HUES6 (cell line): ENCODE data around the gene RPS14.

ENCODE experiments used
- H3K27ac ChIP-seq: 2 replicates; pipeline ENCODE4 v1.7.0; 2013; ENCODE audit warnings: low read depth, mild to moderate bottlenecking, low read length, inconsistent platforms
- H3K27me3 ChIP-seq: 2 replicates; pipeline ENCODE4 v1.6.1; 2013; ENCODE audit warnings: low read length; ENCODE audit not compliant: control insufficient read depth, insufficient read depth
- H3K36me3 ChIP-seq: 2 replicates; pipeline ENCODE4 v1.6.1; 2013; ENCODE audit warnings: low read length; ENCODE audit not compliant: control insufficient read depth, insufficient read depth
- H3K4me1 ChIP-seq: 2 replicates; pipeline ENCODE4 v1.6.1; 2013; ENCODE audit warnings: low read length; ENCODE audit not compliant: control insufficient read depth, insufficient read depth
- H3K4me3 ChIP-seq: 2 replicates; pipeline ENCODE4 v1.5.1; 2013; ENCODE audit warnings: low read depth, low read length
- H3K9ac ChIP-seq: one replicate; pipeline ENCODE4 v1.6.1; 2013; ENCODE audit warnings: mild to moderate bottlenecking, low read length
- H3K9me3 ChIP-seq: 2 replicates; pipeline ENCODE4 v1.6.1; 2013; ENCODE audit warnings: low read depth, low read length; ENCODE audit not compliant: control insufficient read depth, insufficient read depth

Gene RPS14

DNA sequence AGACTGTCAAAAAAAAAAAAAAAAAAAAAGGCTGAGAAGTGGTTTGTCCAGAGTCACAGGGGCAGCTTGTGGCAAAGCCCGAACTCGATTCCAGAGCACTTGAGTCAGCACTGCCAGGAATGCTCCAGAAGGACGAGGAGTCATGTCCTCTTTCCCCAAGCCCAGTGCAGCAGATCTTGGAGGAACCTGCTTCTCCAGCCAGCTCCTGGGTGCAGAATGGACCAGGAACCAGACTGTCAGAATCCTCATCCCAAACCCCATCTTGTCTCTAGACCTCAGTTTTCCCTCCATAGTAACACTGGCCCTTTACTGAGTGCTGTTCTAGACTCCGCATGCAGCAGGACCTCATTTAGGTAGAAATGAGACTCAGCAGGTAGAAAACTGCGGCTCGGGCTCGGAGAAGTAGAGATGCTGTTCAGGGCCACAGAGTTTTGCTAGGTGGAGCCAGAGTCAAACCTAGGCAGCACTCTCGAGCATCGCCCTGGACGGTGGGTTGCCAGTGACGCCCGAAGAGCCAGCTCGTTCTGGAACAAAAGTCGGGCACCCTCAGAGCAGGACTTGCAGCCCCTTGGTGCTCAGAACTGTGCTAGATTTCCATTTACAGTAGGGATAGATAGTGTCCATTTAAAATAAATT lies 52.3 kb downstream of the RPS14 start:
- no peak overlapping the region for H3K9ac ChIP-seq
- H3K27ac ChIP-seq, result no peak overlapping the region
- no peak overlapping the region for H3K4me3 ChIP-seq
- H3K27me3 ChIP-seq, result no peaks in the 10 kb centered on the region
- peaks cover 99% of the 10 kb centered on the region for H3K36me3 ChIP-seq
- H3K4me1 ChIP-seq, result no peaks in the 10 kb centered on the region
- no peaks in the 10 kb centered on the region for H3K9me3 ChIP-seq

DNA sequence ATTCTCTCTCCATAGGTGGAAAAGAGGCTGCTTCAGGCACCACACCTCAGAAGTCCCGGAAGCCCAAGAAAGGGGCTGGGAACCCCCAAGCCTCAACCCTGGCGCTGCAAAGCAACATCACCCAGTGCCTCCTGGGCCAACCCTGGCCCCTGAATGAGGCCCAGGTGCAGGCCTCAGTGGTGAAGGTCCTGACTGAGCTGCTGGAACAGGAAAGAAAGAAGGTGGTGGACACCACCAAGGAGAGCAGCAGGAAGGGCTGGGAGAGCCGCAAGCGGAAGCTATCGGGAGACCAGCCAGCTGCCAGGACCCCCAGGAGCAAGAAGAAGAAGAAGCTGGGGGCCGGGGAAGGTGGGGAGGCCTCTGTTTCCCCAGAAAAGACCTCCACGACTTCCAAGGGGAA lies 53.3 kb downstream of the RPS14 start:
- Histone ChIP-seq H3K27ac (no peak overlapping the region), H3K36me3 (peaks cover 100% of the 10 kb centered on the region), H3K9ac (no peak overlapping the region), H3K4me1 (no peaks in the 10 kb centered on the region), H3K27me3 (no peaks in the 10 kb centered on the region), H3K9me3 (no peaks in the 10 kb centered on the region), H3K4me3 (no peak overlapping the region)

DNA sequence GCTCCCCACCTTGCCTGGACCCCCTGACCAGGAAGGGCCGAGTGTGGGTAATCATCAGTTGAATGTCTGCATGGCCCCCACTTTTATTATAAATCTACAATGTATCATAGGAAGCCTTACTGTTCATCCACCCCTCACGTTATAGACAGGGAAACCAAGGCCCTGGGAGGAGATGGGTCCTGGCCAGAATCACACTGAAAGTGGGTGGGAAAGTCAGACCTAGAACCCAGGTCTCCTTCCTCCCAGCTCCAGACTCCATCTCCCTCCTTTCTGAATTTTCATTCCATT lies 53.9 kb downstream of the RPS14 start:
- Histone ChIP-seq H3K36me3 (peaks cover 100% of the 10 kb centered on the region), H3K4me3 (no peak overlapping the region), H3K27ac (no peak overlapping the region), H3K4me1 (no peaks in the 10 kb centered on the region), H3K9ac (no peak overlapping the region), H3K27me3 (no peaks in the 10 kb centered on the region), H3K9me3 (no peaks in the 10 kb centered on the region)

DNA sequence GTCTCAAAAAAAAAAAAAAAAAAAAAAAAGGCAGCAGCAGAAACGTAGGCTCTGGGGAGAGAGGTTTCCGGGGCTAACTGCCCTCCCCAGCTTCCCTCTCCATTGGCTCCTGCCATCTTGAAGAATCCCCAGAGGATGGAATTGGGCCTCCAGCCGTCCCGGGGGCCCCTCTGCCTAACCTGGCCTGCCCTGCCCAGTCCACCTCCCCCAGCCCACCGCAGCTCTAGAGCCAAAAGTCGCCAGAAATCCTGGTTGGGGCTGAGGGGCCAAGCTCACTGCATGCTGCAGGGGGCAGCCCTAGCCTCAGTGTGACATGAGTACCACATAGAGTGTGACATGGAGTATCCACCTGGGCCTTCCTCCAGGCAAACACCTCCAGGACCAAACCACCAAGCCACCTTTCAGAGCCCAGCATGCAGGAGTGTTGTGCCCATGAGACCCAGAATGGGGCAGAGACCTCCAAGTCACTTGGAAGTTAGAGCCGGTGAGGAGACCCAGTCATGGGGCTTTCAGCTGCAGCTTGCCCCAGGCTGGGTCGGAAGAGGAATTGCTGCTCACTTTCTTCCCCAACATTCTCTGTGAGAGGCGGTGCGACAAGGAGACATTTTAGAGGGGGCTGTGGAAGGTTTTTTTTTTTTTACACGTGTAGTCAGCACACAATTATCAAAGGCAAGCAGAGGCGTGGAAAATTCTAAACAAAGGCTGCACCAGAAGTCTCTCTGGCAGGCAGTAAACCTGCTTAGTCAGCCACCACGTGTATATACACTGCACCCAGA lies 54.4 kb downstream of the RPS14 start:
- H3K27ac ChIP-seq, result no peak overlapping the region
- no peaks in the 10 kb centered on the region for H3K9me3 ChIP-seq
- no peak overlapping the region for H3K4me3 ChIP-seq
- H3K9ac ChIP-seq, result no peak overlapping the region
- peaks cover 100% of the 10 kb centered on the region for H3K36me3 ChIP-seq
- no peaks in the 10 kb centered on the region for H3K4me1 ChIP-seq
- H3K27me3 ChIP-seq, result no peaks in the 10 kb centered on the region

DNA sequence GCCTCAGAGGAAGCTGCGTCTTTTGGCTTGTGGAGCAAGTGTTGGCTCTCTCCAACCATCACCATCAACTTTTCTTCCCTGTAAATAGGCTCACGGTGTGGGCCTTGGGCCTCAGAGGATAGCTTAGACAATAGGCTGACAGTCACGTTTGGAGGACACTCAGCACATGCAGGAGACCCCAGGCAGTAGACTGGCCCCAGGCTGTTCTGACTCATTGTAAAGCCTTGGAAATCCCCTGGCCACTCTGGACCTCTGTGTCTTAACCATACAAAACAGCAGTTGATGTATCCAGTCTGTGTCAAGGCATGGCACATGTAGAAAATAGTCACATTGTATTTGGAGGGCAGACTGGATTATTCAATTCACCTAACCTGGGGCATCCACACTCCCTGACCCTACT lies 55.4 kb downstream of the RPS14 start:
- no peaks in the 10 kb centered on the region for H3K9me3 ChIP-seq
- peaks cover 100% of the 10 kb centered on the region for H3K36me3 ChIP-seq
- H3K27me3 ChIP-seq, result no peaks in the 10 kb centered on the region
- no peak overlapping the region for H3K4me3 ChIP-seq
- no peak overlapping the region for H3K9ac ChIP-seq
- H3K27ac ChIP-seq, result no peak overlapping the region
- no peaks in the 10 kb centered on the region for H3K4me1 ChIP-seq

DNA sequence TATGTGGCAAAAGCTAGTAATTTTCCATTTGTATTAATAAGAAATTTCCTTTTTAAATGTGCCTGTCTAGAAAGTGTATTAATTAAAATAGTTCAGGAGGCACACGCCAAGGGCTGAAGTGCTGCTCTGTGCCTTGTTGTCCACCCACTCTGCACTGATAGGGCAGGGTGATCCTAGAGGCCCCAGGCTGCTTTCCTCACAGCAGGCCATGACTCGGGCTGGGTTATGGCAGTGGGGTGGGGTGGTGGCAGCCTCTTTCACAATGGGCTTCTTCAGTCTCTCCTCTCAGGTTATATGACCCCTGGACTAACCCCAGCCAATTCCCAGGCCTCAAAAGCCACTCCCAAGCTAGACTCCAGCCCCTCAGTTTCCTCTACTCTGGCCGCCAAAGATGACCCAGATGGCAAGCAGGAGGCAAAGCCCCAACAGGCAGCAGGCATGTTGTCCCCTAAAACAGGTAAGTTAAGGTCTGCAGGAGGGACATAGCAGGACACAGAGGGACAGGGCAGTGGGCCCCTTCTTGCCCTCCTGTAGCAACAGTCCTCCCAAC lies 56.4 kb downstream of the RPS14 start:
- no peak overlapping the region for H3K9ac ChIP-seq
- no peaks in the 10 kb centered on the region for H3K9me3 ChIP-seq
- H3K4me1 ChIP-seq, result no peaks in the 10 kb centered on the region
- H3K27me3 ChIP-seq, result no peaks in the 10 kb centered on the region
- H3K36me3 ChIP-seq, result peaks cover 100% of the 10 kb centered on the region
- no peak overlapping the region for H3K27ac ChIP-seq
- H3K4me3 ChIP-seq, result no peak overlapping the region

DNA sequence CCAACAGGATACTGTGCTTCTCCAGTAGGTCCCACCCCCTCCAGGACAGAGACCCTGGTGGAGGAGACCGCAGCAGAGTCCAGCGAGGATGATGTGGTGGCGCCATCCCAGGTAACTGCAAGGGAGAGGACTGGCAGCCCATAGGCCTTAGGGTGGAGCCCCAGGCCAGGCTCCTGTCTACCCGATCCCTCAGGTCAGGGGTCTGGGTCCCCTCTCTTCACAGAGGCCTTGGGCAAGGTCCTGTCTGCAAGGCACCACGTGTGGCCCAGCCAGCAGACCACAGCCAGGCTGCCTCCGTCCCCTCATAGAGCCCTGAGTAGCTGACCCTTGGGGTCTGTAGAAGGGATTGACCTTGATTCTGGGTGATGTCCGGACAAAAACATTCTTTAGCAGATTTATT lies 56.9 kb downstream of the RPS14 start:
- Histone ChIP-seq H3K27me3 (no peaks in the 10 kb centered on the region), H3K4me1 (no peaks in the 10 kb centered on the region), H3K9me3 (no peaks in the 10 kb centered on the region), H3K4me3 (no peak overlapping the region), H3K27ac (no peak overlapping the region), H3K36me3 (peaks cover 100% of the 10 kb centered on the region), H3K9ac (no peak overlapping the region)
